Measurements from ENCODE around the gene PHF1.

The PHF1 gene

GRCh38 chr6:33413241-33414120 lies 2.7 kb downstream of the PHF1 start:
- H3K9me3 ChIP-seq (ENCODE audit: control insufficient read depth, low read length) = no peaks in the 10 kb centered on the region
- H3K36me3 ChIP-seq (ENCODE audit: control insufficient read depth, insufficient read depth, low read length, severe bottlenecking) = peaks cover 38% of the 10 kb centered on the region
- peaks cover 34% of the 10 kb centered on the region for H3K4me1 ChIP-seq (ENCODE audit: control insufficient read depth, insufficient read depth, low read length)
- no peak for DNase-seq (ENCODE audit: low read depth)
- no peak overlapping the region for H3K4me3 ChIP-seq (ENCODE audit: low read length)
- no peaks in the 10 kb centered on the region for H3K27me3 ChIP-seq (replicated peaks; ENCODE audit: control insufficient read depth, insufficient read depth, low read length)
- H3K9ac ChIP-seq (ENCODE audit: low read length) = no peak overlapping the region

GRCh38 chr6:33414592-33415271 lies 3.9 kb downstream of the PHF1 start:
- Histone ChIP-seq H3K9ac (ENCODE audit: low read length) (no peak overlapping the region), H3K9me3 (ENCODE audit: control insufficient read depth, low read length) (no peaks in the 10 kb centered on the region), H3K27me3 (replicated peaks; ENCODE audit: control insufficient read depth, insufficient read depth, low read length) (no peaks in the 10 kb centered on the region), H3K4me1 (ENCODE audit: control insufficient read depth, insufficient read depth, low read length) (peaks cover 46% of the 10 kb centered on the region), H3K4me3 (ENCODE audit: low read length) (no peak overlapping the region), H3K36me3 (ENCODE audit: control insufficient read depth, insufficient read depth, low read length, severe bottlenecking) (peaks cover 38% of the 10 kb centered on the region)
- peak; percentile 42 for DNase-seq (ENCODE audit: low read depth)

- H3K9ac ChIP-seq (ENCODE audit: low read length) = peak overlapping the region; percentile 90
- peaks cover 47% of the 10 kb centered on the region for H3K4me1 ChIP-seq (ENCODE audit: control insufficient read depth, insufficient read depth, low read length)
- DNase-seq (ENCODE audit: low read depth) = no peak
- H3K27me3 ChIP-seq (replicated peaks; ENCODE audit: control insufficient read depth, insufficient read depth, low read length) = no peaks in the 10 kb centered on the region
- no peaks in the 10 kb centered on the region for H3K9me3 ChIP-seq (ENCODE audit: control insufficient read depth, low read length)
- peaks cover 38% of the 10 kb centered on the region for H3K36me3 ChIP-seq (ENCODE audit: control insufficient read depth, insufficient read depth, low read length, severe bottlenecking)
- H3K4me3 ChIP-seq (ENCODE audit: low read length) = peak overlapping the region; percentile 92
Measured at GRCh38 chr6:33415831-33416230, 5.0 kb downstream of the PHF1 start.

- DNase-seq (ENCODE audit: low read depth) = peak; percentile 34
- peak overlapping the region; percentile 92 for H3K4me3 ChIP-seq (ENCODE audit: low read length)
- peaks cover 38% of the 10 kb centered on the region for H3K36me3 ChIP-seq (ENCODE audit: control insufficient read depth, insufficient read depth, low read length, severe bottlenecking)
- peak overlapping the region; percentile 90 for H3K9ac ChIP-seq (ENCODE audit: low read length)
- H3K27me3 ChIP-seq (replicated peaks; ENCODE audit: control insufficient read depth, insufficient read depth, low read length) = no peaks in the 10 kb centered on the region
- no peaks in the 10 kb centered on the region for H3K9me3 ChIP-seq (ENCODE audit: control insufficient read depth, low read length)
- H3K4me1 ChIP-seq (ENCODE audit: control insufficient read depth, insufficient read depth, low read length) = peaks cover 47% of the 10 kb centered on the region
Measured at GRCh38 chr6:33416386-33417127, 5.7 kb downstream of the PHF1 start.

GRCh38 chr6:33417128-33417902 lies 6.5 kb downstream of the PHF1 start:
- H3K4me3 ChIP-seq (ENCODE audit: low read length) = peak overlapping the region; percentile 92
- H3K36me3 ChIP-seq (ENCODE audit: control insufficient read depth, insufficient read depth, low read length, severe bottlenecking) = peaks cover 37% of the 10 kb centered on the region
- peaks cover 39% of the 10 kb centered on the region for H3K4me1 ChIP-seq (ENCODE audit: control insufficient read depth, insufficient read depth, low read length)
- peak overlapping the region; percentile 90 for H3K9ac ChIP-seq (ENCODE audit: low read length)
- DNase-seq (ENCODE audit: low read depth) = peak; percentile 83
- H3K27me3 ChIP-seq (replicated peaks; ENCODE audit: control insufficient read depth, insufficient read depth, low read length) = no peaks in the 10 kb centered on the region
- no peaks in the 10 kb centered on the region for H3K9me3 ChIP-seq (ENCODE audit: control insufficient read depth, low read length)

GRCh38 chr6:33417903-33418689 lies 7.3 kb downstream of the PHF1 start, which contains the start of gene CUTA:
CUTA (minus strand) TSS chr6:33418107; CDS start chr6:33418000, 107 bp downstream.
- H3K4me1 ChIP-seq (ENCODE audit: control insufficient read depth, insufficient read depth, low read length) = peaks cover 37% of the 10 kb centered on the region
- peak within 1 kb of the TSS; percentile 92 for H3K4me3 ChIP-seq (ENCODE audit: low read length)

GRCh38 chr6:33418690-33419291 lies 8.0 kb downstream of the PHF1 start:
- peaks cover 37% of the 10 kb centered on the region for H3K4me1 ChIP-seq (ENCODE audit: control insufficient read depth, insufficient read depth, low read length)
- peaks cover 22% of the 10 kb centered on the region for H3K36me3 ChIP-seq (ENCODE audit: control insufficient read depth, insufficient read depth, low read length, severe bottlenecking)
- no peaks in the 10 kb centered on the region for H3K27me3 ChIP-seq (replicated peaks; ENCODE audit: control insufficient read depth, insufficient read depth, low read length)
- H3K9me3 ChIP-seq (ENCODE audit: control insufficient read depth, low read length) = no peaks in the 10 kb centered on the region
- DNase-seq (ENCODE audit: low read depth) = no peak
- peak overlapping the region; percentile 84 for H3K9ac ChIP-seq (ENCODE audit: low read length)
- peak overlapping the region; percentile 92 for H3K4me3 ChIP-seq (ENCODE audit: low read length)

More at GRCh38 chr6:33417903-33418689, 7.3 kb downstream of the PHF1 start, which contains the start of gene CUTA:
- Histone ChIP-seq H3K27me3 (replicated peaks; ENCODE audit: control insufficient read depth, insufficient read depth, low read length) (no peaks in the 10 kb centered on the region), H3K36me3 (ENCODE audit: control insufficient read depth, insufficient read depth, low read length, severe bottlenecking) (peaks cover 29% of the 10 kb centered on the region), H3K9ac (ENCODE audit: low read length) (peak within 1 kb of the TSS; percentile 90), H3K9me3 (ENCODE audit: control insufficient read depth, low read length) (no peaks in the 10 kb centered on the region)
- peak; percentile 100 for DNase-seq (ENCODE audit: low read depth)

- H3K4me1 ChIP-seq (ENCODE audit: control insufficient read depth, insufficient read depth, low read length) = peaks cover 41% of the 10 kb centered on the region
- H3K9ac ChIP-seq (ENCODE audit: low read length) = peak within 1 kb of the TSS; percentile 85
- no peaks in the 10 kb centered on the region for H3K9me3 ChIP-seq (ENCODE audit: control insufficient read depth, low read length)
- no peaks in the 10 kb centered on the region for H3K27me3 ChIP-seq (replicated peaks; ENCODE audit: control insufficient read depth, insufficient read depth, low read length)
- DNase-seq (ENCODE audit: low read depth) = peak; percentile 82
- peaks cover 13% of the 10 kb centered on the region for H3K36me3 ChIP-seq (ENCODE audit: control insufficient read depth, insufficient read depth, low read length, severe bottlenecking)
- H3K4me3 ChIP-seq (ENCODE audit: low read length) = peak within 1 kb of the TSS; percentile 78
Measured at GRCh38 chr6:33419580-33420490, 9.0 kb downstream of the PHF1 start, which contains the start of gene SYNGAP1. SYNGAP1 (plus strand) TSS chr6:33420065; CDS start chr6:33420265, 200 bp downstream.
